K562 (cell line): ENCODE data around the gene NTRK3. TPM values are rescaled to one million over a fixed set of nuclear protein-coding genes. Genes with fewer than 3 reads are reported as not detected.

Source experiments
- ATAC-seq: fragments of 200-7000 bp; cut with Tn5 transposase; 3 replicates; pipeline ENCODE4 v1.9.1; 2020; ENCODE audit warnings: moderate library complexity
- BruUV-seq: library from RNA; stranded (reverse); fragments of 400-500 nt; replicated peaks from 2 replicates; lab custom pipeline; 2021; lab: Mats Ljungman, UMichigan
- CTCF ChIA-PET: fragments of 300-600 bp; formaldehyde crosslinking; extraction: SDS; loops from one replicate; lab custom pipeline; 2021; ENCODE audit warnings: low intra/inter-chr PET ratio; lab: Yijun Ruan, JAX
- POLR2A ChIA-PET: fragments of 300-600, 350-650 bp; sonication (Branson Sonifier 250); formaldehyde crosslinking; extraction: SDS; loops from one replicate; lab custom pipeline; 2021; ENCODE audit warnings: antibody characterized with exemption, inconsistent platforms; lab: Yijun Ruan, JAX
- DNase-seq, 4 experiments: peaks; one replicate each; pipeline versions ENCODE4 v3.0.0 to v3.0.0-alpha.2; 2011 to 2018; ENCODE audit warnings: low spot score in 3 of 4, mixed read lengths in 3 of 4; ENCODE audit errors: extremely low read depth in 1 of 4
- FAIRE-seq: peaks from 2 replicates; lab custom pipeline; 2011; peaks lifted over from hg19 to GRCh38; lab: Jason Lieb, UNC
- H2AFZ ChIP-seq: 2 replicates; pipeline ENCODE4 v1.6.0; 2011; ENCODE audit warnings: low read depth, low read length, control low read depth, inconsistent platforms
- H3K27ac ChIP-seq: fragments of 200-600 bp; 3 replicates; pipeline ENCODE4 v1.8.0; 2011; ENCODE audit warnings: low read depth, mild to moderate bottlenecking, control low read depth, inconsistent platforms, low read length, moderate library complexity, mixed read lengths; ENCODE audit errors: extremely low read depth
- H3K27me3 ChIP-seq, 2 experiments: fragments of 300-600 bp in 1 of 2; 2 replicates in 1 of 2; 3 replicates in 1 of 2; pipeline versions ENCODE4 v1.6.0 to v1.8.0; 2011; ENCODE audit warnings: inconsistent platforms in 2 of 2, low read length in 2 of 2, mild to moderate bottlenecking in 1 of 2, mixed read lengths in 1 of 2, moderate library complexity in 1 of 2; ENCODE audit not compliant: control insufficient read depth in 2 of 2, insufficient read depth in 2 of 2
- H3K36me3 ChIP-seq: fragments of 300-600 bp; 3 replicates; pipeline ENCODE4 v1.8.0; 2011; ENCODE audit warnings: mild to moderate bottlenecking, low read length, inconsistent platforms; ENCODE audit not compliant: control insufficient read depth, insufficient read depth
- H3K4me1 ChIP-seq, 2 experiments: fragments of 200-600 bp in 1 of 2; replicated peaks in 1 of 2; 2 replicates in 1 of 2; 3 replicates in 1 of 2; pipeline versions ENCODE4 v1.5.1 to v1.8.0; 2011; ENCODE audit warnings: inconsistent platforms in 2 of 2, low read length in 2 of 2, mild to moderate bottlenecking in 1 of 2, mixed read lengths in 1 of 2, moderate library complexity in 1 of 2; ENCODE audit not compliant: control insufficient read depth in 2 of 2, insufficient read depth in 2 of 2
- H3K4me2 ChIP-seq: 2 replicates; pipeline ENCODE4 v1.6.1; 2011; ENCODE audit warnings: low read length, control low read depth, inconsistent platforms, mixed read lengths; ENCODE audit not compliant: insufficient read depth
- H3K4me3 ChIP-seq: fragments of 200-600 bp; sonication (generic), shearing (Covaris generic); 2 replicates; pipeline ENCODE4 v1.5.1; 2016; ENCODE audit warnings: control low read depth, inconsistent platforms
- H3K79me2 ChIP-seq: fragments of 200-600 bp; 3 replicates; pipeline ENCODE4 v1.8.0; 2011; ENCODE audit warnings: low read length, inconsistent platforms; ENCODE audit not compliant: control insufficient read depth, insufficient read depth
- H3K9ac ChIP-seq, 2 experiments: 2 replicates each; pipeline versions ENCODE4 v1.6.0 to v1.6.1; 2011; ENCODE audit warnings: low read depth in 2 of 2, low read length in 2 of 2, control low read depth in 1 of 2, inconsistent platforms in 1 of 2, mild to moderate bottlenecking in 1 of 2, mixed read lengths in 1 of 2; ENCODE audit not compliant: insufficient read depth in 1 of 2
- H3K9me1 ChIP-seq: one replicate; pipeline ENCODE4 v1.6.0; 2011; ENCODE audit warnings: inconsistent platforms, mild to moderate bottlenecking, low read length, moderate library complexity; ENCODE audit not compliant: control insufficient read depth, insufficient read depth
- H3K9me3 ChIP-seq: replicated peaks from 2 replicates; pipeline ENCODE4 v1.5.1; 2011; ENCODE audit warnings: low read depth, low read length, inconsistent platforms; ENCODE audit not compliant: control insufficient read depth, insufficient read depth
- H4K20me1 ChIP-seq: replicated peaks from 2 replicates; pipeline ENCODE4 v1.6.1; 2011; ENCODE audit warnings: low read length, inconsistent platforms, mixed read lengths; ENCODE audit not compliant: control insufficient read depth, insufficient read depth
- BACH1 ChIP-seq: fragments of 200-800 bp; sonication (Bioruptor generic); IDR thresholded peaks from 2 replicates; pipeline ENCODE4 v1.6.1; 2016; ENCODE audit warnings: missing genetic modification characterization, missing compliant biosample characterization
- CTCF ChIP-seq, 3 experiments: IDR thresholded peaks in 2 of 3; conservative IDR thresholded peaks in 1 of 3; 2 replicates each; pipeline ENCODE4 v1.5.1; 2011 to 2012; ENCODE audit warnings: low read length in 3 of 3, mild to moderate bottlenecking in 3 of 3, control low read depth in 2 of 3, improper control_type of control experiment in 1 of 3, inconsistent platforms in 1 of 3, low read depth in 1 of 3, mixed read lengths in 1 of 3, moderate library complexity in 1 of 3; ENCODE audit not compliant: insufficient read depth in 2 of 3
- FOSL1 ChIP-seq: fragments of 200-800 bp; sonication (Bioruptor generic); conservative IDR thresholded peaks from 2 replicates; pipeline ENCODE4 v1.6.1; 2016; ENCODE audit warnings: missing genetic modification characterization, missing compliant biosample characterization
- HSF4 ChIP-seq: fragments of 250-450 bp; sonication (Bioruptor Pico); IDR thresholded peaks from 2 replicates; pipeline ENCODE4 v2.1.2; 2022; ENCODE audit warnings: mild to moderate bottlenecking, moderate library complexity, borderline replicate concordance
- PHF8 ChIP-seq: fragments of 200-600 bp; sonication (generic); IDR thresholded peaks from 2 replicates; pipeline ENCODE4 v1.6.1; 2012; ENCODE audit warnings: mixed run types, mild to moderate bottlenecking, inconsistent platforms, low read length, moderate library complexity, borderline replicate concordance
- TFAP4 ChIP-seq: sonication (generic); formaldehyde crosslinking; IDR thresholded peaks from 2 replicates; pipeline ENCODE4 v1.8.0; 2022; ENCODE audit warnings: missing genetic modification reagents, mild to moderate bottlenecking, moderate library complexity, borderline replicate concordance
- WGBS: fragments of 100-300 bp; shearing (Covaris generic); methylation state at CpG from one replicate; pipeline ENCODE4 v1.1.6; 2016; ENCODE audit warnings: low coverage, mixed read lengths; ENCODE audit not compliant: insufficient coverage; ENCODE audit errors: missing lambda C conversion rate; 5-methylcytosine and 5-hydroxymethylcytosine counted together
- in situ Hi-C: fragments of 300-500 bp; cut with MboI; formaldehyde crosslinking; loops from 4 replicates; pipeline ENCODE4 v1.15.0; 2018; ENCODE audit warnings: inconsistent platforms, mixed read lengths
- intact Hi-C: fragments of 100-400 bp; cut with micrococcal nuclease; formaldehyde crosslinking; loops from 2 replicates; pipeline ENCODE4 v1.14.2; 2022
- polyA plus RNA-seq, 8 experiments: library from polyadenylated mRNA; depleted of rRNA in 4 of 8; stranded (reverse) in 5 of 8; unstranded in 3 of 8; fragments of >200 nt; fragmentation: Nextera tagmentation in 2 of 8; fragmentation: Illumina TruSeq in 1 of 8; extraction: Ambion mirVana in 2 of 8; extraction: Trizol in 1 of 8; gene quantifications; 2 replicates each; pipeline versions ENCODE4 v1.2.1 to v1.2.3, GENCODE V29; 2011 to 2014; ENCODE audit warnings: inconsistent platforms in 1 of 8, missing spikeins in 1 of 8
- total RNA-seq, 7 experiments: library from RNA; depleted of rRNA in 6 of 7; stranded (reverse); fragments of >200 nt in 6 of 7; fragmentation: Illumina TruSeq in 2 of 7; extraction: Trizol in 2 of 7; gene quantifications; 2 replicates each; pipeline versions ENCODE4 v1.2.1 to v1.2.3, GENCODE V29; 2011 to 2021; ENCODE audit warnings: low replicate concordance in 1 of 7

NTRK3 gene
- total and polyA plus RNA-seq, 9 of the 15 experiments (the other 6 are each of a cell fraction or from before 2014, with no cell fraction given): 0.11 to 0.13 TPM; not detected in 7

DNA sequence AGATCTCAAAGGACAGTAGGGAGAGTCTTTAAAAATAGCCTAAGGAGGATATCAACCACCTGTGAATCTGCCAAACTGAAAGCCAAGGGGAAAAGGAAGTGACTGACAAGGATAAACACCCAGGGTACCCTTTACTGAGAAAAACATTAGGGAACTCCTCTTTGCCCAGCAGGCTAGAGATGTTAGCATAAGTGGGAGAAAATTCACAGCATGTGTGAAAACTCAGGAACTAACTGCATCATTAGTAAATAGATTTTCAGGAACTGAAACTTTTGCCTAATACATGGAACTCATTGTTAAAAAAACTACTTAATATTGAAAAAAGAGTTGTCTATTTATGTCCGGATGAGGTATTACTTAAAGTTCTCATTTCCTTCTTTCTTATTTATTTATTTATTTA lies 375.5 kb downstream of the NTRK3 start:
- in situ Hi-C loops (no loop called here), intact Hi-C loops (no loop called here)
- ChIA-PET CTCF (no interaction called here), POLR2A (no interaction called here)
- Histone ChIP-seq H3K27me3 (no peaks in the 10 kb centered on the region), H3K4me1 (peaks cover 0 to 4% of the 10 kb centered on the region in 2 experiments; a peak in 2 of 5 replicates), H3K4me2 (no peak overlapping the region), H3K36me3 (no peaks in the 10 kb centered on the region), H3K9ac (no peak overlapping the region), H4K20me1 (no peaks in the 10 kb centered on the region), H3K9me1 (no peaks in the 10 kb centered on the region), H3K79me2 (no peaks in the 10 kb centered on the region), H3K27ac (no peak overlapping the region), H3K9me3 (no peaks in the 10 kb centered on the region), H3K4me3 (no peak overlapping the region), H2AFZ (no peak overlapping the region)
- no peak for ATAC-seq
- FAIRE-seq: no peak
- 0% methylated on average over 1 of the region's 1 CpG for WGBS
- TF ChIP-seq FOSL1 (tag) (no peak), TFAP4 (no peak), BACH1 (tag) (no peak), CTCF (IDR thresholded peaks at IDR 0.05 in 2 of 3, conservative IDR thresholded peaks at IDR 0.05 in 1 of 3; ENCODE audit: insufficient read depth in 2 of 3, low read depth in 1 of 3, low read length in 3 of 3) (no peak), PHF8 (no peak), HSF4 (CRISPR knock-in tag) (no peak)
- no peak for DNase-seq
- BruUV-seq: no TSS peak
